Spleen (tissue), 11 donors: ENCODE measurements around the gene VIL1. TPM values are rescaled to one million over a fixed set of nuclear protein-coding genes. Genes with fewer than 3 reads are reported as not detected.

Experiments used
- DNase-seq: peaks from one replicate; pipeline ENCODE4 v3.0.0-alpha.2; 2020
- H3K27ac ChIP-seq, 8 donors: fragments of 200-600 bp; sonication (generic) in 7 of 8; 1 replicate in 4 of 8; 2 replicates in 4 of 8; pipeline versions ENCODE4 v1.5.0 to v1.8.0; 2016 to 2021; ENCODE audit warnings: inconsistent platforms in 4 of 8, mild to moderate bottlenecking in 4 of 8, moderate library complexity in 1 of 8
- H3K27me3 ChIP-seq, 7 donors: fragments of 200-600 bp; sonication (generic) in 6 of 7; replicated peaks in 1 of 7; 1 replicate in 4 of 7; 2 replicates in 3 of 7; pipeline versions ENCODE4 v1.5.0 to v1.8.0; 2016 to 2021; ENCODE audit warnings: inconsistent platforms in 3 of 7, mild to moderate bottlenecking in 1 of 7
- H3K36me3 ChIP-seq, 6 donors: fragments of 200-600 bp; sonication (generic) in 5 of 6; 1 replicate in 4 of 6; 2 replicates in 2 of 6; pipeline versions ENCODE4 v1.5.0 to v1.8.0; 2016 to 2021; ENCODE audit warnings: inconsistent platforms in 2 of 6
- H3K4me1 ChIP-seq, 6 donors: fragments of 200-600 bp; sonication (generic) in 5 of 6; 1 replicate in 3 of 6; 2 replicates in 3 of 6; pipeline versions ENCODE4 v1.5.0 to v1.8.0; 2016 to 2021; ENCODE audit warnings: inconsistent platforms in 3 of 6
- H3K4me3 ChIP-seq, 8 donors: fragments of 200-600 bp; sonication (generic) in 7 of 8; 1 replicate in 4 of 8; 2 replicates in 4 of 8; pipeline versions ENCODE4 v1.5.0 to v1.8.0; 2016 to 2021; ENCODE audit warnings: inconsistent platforms in 4 of 8, mild to moderate bottlenecking in 4 of 8, moderate library complexity in 2 of 8
- H3K9me3 ChIP-seq, 8 donors: fragments of 200-600 bp; sonication (generic) in 7 of 8; 1 replicate in 4 of 8; 2 replicates in 4 of 8; pipeline versions ENCODE4 v1.5.0 to v1.8.0; 2016 to 2021; ENCODE audit warnings: inconsistent platforms in 4 of 8
- CTCF ChIP-seq, 11 experiments: fragments of 200-600 bp in 7 of 11; fragments of 450-650 bp in 4 of 11; sonication (generic) in 4 of 11; IDR thresholded peaks in 8 of 11; conservative IDR thresholded peaks in 3 of 11; 1 replicate in 7 of 11; 2 replicates in 4 of 11; pipeline versions ENCODE4 v1.4.0 to v1.8.0; 2016 to 2021; ENCODE audit warnings: antibody characterized with exemption in 11 of 11, inconsistent platforms in 4 of 11, mild to moderate bottlenecking in 1 of 11
- POLR2A ChIP-seq, 3 donors: fragments of 450-650 bp; IDR thresholded peaks; one replicate each; pipeline ENCODE4 v1.5.1; 2017; ENCODE audit warnings: antibody characterized with exemption in 3 of 3, mild to moderate bottlenecking in 1 of 3
- POLR2AphosphoS5 ChIP-seq, 3 donors: sonication (generic); formaldehyde crosslinking; IDR thresholded peaks; one replicate each; pipeline ENCODE4 v1.5.1; 2017; ENCODE audit warnings: antibody characterized with exemption in 3 of 3
- WGBS, 5 donors: extraction: QIAGEN DNeasy Blood & Tissue Kit in 3 of 5; methylation state at CpG; one replicate each; pipeline versions ENCODE4 v1.1.5 to v1.1.7; 2013 to 2018; 5-methylcytosine and 5-hydroxymethylcytosine counted together
- intact Hi-C: fragments of 100-400 bp; cut with DNase I; formaldehyde crosslinking; loops from one replicate; pipeline ENCODE4 v1.15.0; 2023; ENCODE audit warnings: low total_unique reads
- polyA plus RNA-seq, 3 donors: library from polyadenylated mRNA; stranded (reverse); fragments of 200-250 nt; gene quantifications; one replicate each; pipeline ENCODE4 v1.2.1, GENCODE V29; 2013
- total RNA-seq, 7 donors: library from RNA; depleted of rRNA in 3 of 7; stranded (reverse); fragments of >200 nt in 3 of 7; fragmentation: NEBNext Ultra II Directional in 4 of 7; extraction: Animal tissue kit (Norgen Biotek cat#: 25700) in 4 of 7; gene quantifications; one replicate each; pipeline versions ENCODE4 v1.1.0 to v1.2.1, GENCODE V29; 2016 to 2021
- donor health status: healthy with polysubstance abuse.
- donor health status: DM: no; HTN: no; CAD: no; lungs with moderate emphysema.
- donor health status: DM: no; HTN: no; CAD: no.
- donor health status: Bipolar disorder and iron deficiency.
- donor health status: healthy.
- donor health status: DM: no; HTN: no; CAD: no.
- donor health status: DM: yes; HTN: yes; CAD: no.

Gene VIL1
- total and polyA plus RNA-seq, 10 donors: 0.04 to 0.72 (median 0.18) TPM; not detected in 4

GRCh38 chr2:218421027-218421426, 2.1 kb downstream of the VIL1 start:
- H3K4me1 ChIP-seq: no peaks in the 10 kb centered on the region
- TF ChIP-seq POLR2AphosphoS5 (IDR thresholded peaks at IDR 0.05): no peak
- no peak for TF ChIP-seq CTCF (IDR thresholded peaks at IDR 0.05 in 8 of 11, conservative IDR thresholded peaks at IDR 0.05 in 3 of 11)
- TF ChIP-seq POLR2A (IDR thresholded peaks at IDR 0.05): no peak
- WGBS, 5 donors: 79 to 93% (median 89%) methylated on average over 2 of the region's 2 CpGs
- H3K36me3 ChIP-seq: no peaks in the 10 kb centered on the region
- H3K4me3 ChIP-seq: no peak overlapping the region
- intact Hi-C loops: no loop called here
- H3K9me3 ChIP-seq: no peaks in the 10 kb centered on the region
- H3K27me3 ChIP-seq: no peaks in the 10 kb centered on the region
- DNase-seq: no peak
- H3K27ac ChIP-seq: no peak overlapping the region

- intact Hi-C loops: no loop called here
- H3K9me3 ChIP-seq: no peaks in the 10 kb centered on the region
- DNase-seq: no peak
- H3K4me3 ChIP-seq: no peak overlapping the region
- H3K27me3 ChIP-seq: no peaks in the 10 kb centered on the region
- no peak overlapping the region for H3K27ac ChIP-seq
- TF ChIP-seq POLR2A (IDR thresholded peaks at IDR 0.05): no peak
- no peak for TF ChIP-seq CTCF (IDR thresholded peaks at IDR 0.05 in 8 of 11, conservative IDR thresholded peaks at IDR 0.05 in 3 of 11)
- no peak for TF ChIP-seq POLR2AphosphoS5 (IDR thresholded peaks at IDR 0.05)
- H3K36me3 ChIP-seq: no peaks in the 10 kb centered on the region
- 82 to 93% (median 89%) methylated on average over 8 to 9 of the region's 9 CpGs for WGBS, 5 donors
- H3K4me1 ChIP-seq: no peaks in the 10 kb centered on the region
Observed at GRCh38 chr2:218422403-218423086, 3.6 kb downstream of the VIL1 start.

GRCh38 chr2:218423584-218423983, 4.7 kb downstream of the VIL1 start:
- Histone ChIP-seq H3K4me3 (no peak overlapping the region), H3K36me3 (no peaks in the 10 kb centered on the region), H3K4me1 (no peaks in the 10 kb centered on the region), H3K9me3 (no peaks in the 10 kb centered on the region), H3K27me3 (no peaks in the 10 kb centered on the region), H3K27ac (no peak overlapping the region)
- TF ChIP-seq CTCF (IDR thresholded peaks at IDR 0.05 in 8 of 11, conservative IDR thresholded peaks at IDR 0.05 in 3 of 11) (no peak), POLR2A (IDR thresholded peaks at IDR 0.05) (no peak), POLR2AphosphoS5 (IDR thresholded peaks at IDR 0.05) (no peak)
- no peak for DNase-seq
- WGBS, 5 donors: 74 to 92% (median 90%) methylated on average over 5 to 9 of the region's 9 CpGs
- intact Hi-C loops: no loop called here

- 69 to 98% (median 79%) methylated on average over 7 to 10 of the region's 10 CpGs for WGBS, 5 donors
- Histone ChIP-seq H3K4me1 (no peaks in the 10 kb centered on the region), H3K27me3 (no peaks in the 10 kb centered on the region), H3K36me3 (no peaks in the 10 kb centered on the region), H3K9me3 (no peaks in the 10 kb centered on the region), H3K4me3 (no peak overlapping the region), H3K27ac (no peak overlapping the region)
- intact Hi-C loops: no loop called here
- TF ChIP-seq CTCF (IDR thresholded peaks at IDR 0.05 in 8 of 11, conservative IDR thresholded peaks at IDR 0.05 in 3 of 11): no peak
- no peak for TF ChIP-seq POLR2A (IDR thresholded peaks at IDR 0.05)
- TF ChIP-seq POLR2AphosphoS5 (IDR thresholded peaks at IDR 0.05): no peak
- DNase-seq: no peak
Observed at GRCh38 chr2:218425531-218425930, 6.6 kb downstream of the VIL1 start.
